MV-4-11 (cell line): ENCODE results near the gene RGS12.

Experiments
- DNase-seq: peaks from one replicate; lab custom pipeline; 2025; lab: John Stamatoyannopoulos, UW

Gene RGS12, protein sequence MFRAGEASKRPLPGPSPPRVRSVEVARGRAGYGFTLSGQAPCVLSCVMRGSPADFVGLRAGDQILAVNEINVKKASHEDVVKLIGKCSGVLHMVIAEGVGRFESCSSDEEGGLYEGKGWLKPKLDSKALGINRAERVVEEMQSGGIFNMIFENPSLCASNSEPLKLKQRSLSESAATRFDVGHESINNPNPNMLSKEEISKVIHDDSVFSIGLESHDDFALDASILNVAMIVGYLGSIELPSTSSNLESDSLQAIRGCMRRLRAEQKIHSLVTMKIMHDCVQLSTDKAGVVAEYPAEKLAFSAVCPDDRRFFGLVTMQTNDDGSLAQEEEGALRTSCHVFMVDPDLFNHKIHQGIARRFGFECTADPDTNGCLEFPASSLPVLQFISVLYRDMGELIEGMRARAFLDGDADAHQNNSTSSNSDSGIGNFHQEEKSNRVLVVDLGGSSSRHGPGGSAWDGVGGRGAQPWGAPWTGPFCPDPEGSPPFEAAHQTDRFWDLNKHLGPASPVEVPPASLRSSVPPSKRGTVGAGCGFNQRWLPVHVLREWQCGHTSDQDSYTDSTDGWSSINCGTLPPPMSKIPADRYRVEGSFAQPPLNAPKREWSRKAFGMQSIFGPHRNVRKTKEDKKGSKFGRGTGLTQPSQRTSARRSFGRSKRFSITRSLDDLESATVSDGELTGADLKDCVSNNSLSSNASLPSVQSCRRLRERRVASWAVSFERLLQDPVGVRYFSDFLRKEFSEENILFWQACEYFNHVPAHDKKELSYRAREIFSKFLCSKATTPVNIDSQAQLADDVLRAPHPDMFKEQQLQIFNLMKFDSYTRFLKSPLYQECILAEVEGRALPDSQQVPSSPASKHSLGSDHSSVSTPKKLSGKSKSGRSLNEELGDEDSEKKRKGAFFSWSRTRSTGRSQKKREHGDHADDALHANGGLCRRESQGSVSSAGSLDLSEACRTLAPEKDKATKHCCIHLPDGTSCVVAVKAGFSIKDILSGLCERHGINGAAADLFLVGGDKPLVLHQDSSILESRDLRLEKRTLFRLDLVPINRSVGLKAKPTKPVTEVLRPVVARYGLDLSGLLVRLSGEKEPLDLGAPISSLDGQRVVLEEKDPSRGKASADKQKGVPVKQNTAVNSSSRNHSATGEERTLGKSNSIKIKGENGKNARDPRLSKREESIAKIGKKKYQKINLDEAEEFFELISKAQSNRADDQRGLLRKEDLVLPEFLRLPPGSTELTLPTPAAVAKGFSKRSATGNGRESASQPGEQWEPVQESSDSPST (N-terminal part only)

GRCh38 chr4:3292571-3293400, at the start of gene RGS12:
TSS of gene RGS12 (plus strand) at chr4:3293021. CDS start at chr4:3316171, 23,150 bp downstream.
- peak; percentile 83 for DNase-seq

GRCh38 chr4:3243136-3243780, 49.6 kb upstream of the RGS12 start:
- no peak for DNase-seq

DNA sequence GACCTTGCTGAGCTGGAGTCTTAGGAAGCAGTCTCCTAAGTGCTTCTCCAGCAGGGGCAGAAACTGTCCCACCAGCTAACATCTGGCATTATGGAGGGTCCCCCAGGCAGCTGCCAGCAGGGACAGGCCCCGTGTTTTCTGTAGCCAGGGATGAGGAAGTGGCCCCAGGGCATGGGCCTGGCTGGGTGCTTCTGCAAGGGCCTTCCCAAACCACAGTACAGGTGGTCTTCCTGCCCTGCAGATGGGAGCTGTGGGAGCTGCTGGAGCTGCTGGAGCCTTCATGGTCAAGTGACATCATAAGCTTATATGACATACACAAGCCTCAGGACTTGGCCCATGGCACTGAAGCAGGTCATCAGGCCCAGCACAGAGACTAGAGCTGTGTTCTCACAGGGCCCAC, 48.8 kb upstream of the RGS12 start:
- DNase-seq: peak; percentile 41

- no peak for DNase-seq
Measured at GRCh38 chr4:3244747-3245146, 48.1 kb upstream of the RGS12 start.

- DNase-seq: no peak
Measured at GRCh38 chr4:3245676-3246075, 47.1 kb upstream of the RGS12 start.

DNA sequence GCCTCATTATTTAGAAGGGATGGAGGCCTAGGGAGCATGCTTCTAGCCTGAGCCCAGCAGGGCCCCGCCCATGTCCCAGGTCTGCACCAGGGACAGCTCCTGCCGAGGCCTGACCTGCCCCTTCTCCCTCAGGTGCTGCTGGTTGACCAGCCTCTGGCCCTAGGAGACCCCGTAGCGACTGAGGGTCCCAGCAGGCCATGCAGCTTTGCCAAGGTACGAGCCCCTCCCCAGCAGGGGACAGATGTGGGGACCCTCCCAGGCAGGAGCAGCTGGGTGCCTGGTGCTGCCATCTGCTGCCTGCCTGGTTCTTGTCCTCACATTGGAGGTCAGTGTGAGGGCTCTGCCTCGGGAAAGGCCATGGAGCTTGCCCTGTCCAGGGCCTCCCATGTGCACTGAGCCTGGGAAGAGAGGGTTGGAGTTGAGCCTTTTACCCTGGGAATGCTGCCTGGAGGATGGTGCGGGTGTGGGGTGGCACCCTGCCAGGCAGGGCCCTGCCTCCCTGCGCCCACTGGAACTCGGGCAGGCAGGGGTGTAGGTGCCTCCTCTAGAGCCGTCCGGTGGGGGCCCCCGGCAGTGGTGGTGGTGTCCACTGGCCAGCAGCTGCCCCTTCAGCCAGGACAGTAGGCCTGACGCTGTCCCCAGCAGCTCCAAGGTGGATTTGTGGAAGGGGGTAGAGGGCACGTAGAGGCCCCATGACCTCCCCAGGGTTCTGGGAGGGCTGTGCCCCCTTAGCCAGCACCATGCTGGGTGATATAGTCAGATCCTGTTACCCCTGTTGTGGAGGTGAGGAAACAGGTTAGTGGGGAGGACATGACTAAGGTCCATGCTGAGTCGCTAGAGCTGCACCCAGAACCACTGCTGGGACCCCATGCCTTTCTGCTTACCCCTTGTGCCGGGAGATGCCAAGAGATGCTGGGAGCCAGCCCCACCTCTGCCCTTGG, 46.1 kb upstream of the RGS12 start:
- no peak for DNase-seq

DNA sequence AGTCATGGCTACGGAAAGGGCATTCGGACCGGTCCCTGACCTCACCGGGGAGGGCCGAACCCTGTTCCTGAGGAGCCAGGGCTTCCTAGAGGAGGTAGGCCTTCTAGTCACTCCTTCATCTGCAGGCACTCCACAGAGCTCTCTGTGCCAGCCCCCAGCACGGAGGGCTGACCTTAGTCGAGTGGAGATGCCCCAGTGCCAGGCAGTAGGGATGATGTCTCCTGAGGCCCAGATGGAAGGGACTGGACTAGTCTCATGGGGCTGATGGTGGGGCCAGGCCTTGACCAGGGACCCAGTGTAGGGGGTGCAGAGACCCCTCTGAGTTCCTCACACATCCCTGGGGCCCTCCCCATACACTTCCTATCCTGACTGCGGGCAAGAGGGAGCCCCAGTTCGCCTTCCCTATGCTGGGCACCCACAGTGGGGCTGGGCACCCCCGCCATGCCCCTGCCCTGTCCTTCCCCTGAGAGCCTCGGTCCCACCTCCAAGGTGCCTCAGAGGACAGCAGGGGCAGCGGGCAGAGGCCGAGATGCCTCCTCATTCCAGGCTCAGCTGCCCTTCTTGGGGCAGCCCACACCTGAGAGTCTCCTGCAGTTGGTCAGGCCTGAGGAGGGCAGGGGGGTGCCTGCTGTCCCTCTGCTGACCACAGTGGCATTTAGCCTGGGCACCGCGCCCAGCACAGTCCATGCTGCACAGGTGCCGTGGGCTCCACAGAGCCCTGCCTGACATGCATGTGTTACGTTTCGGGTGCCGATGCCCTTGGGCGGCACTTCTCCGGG, 45.2 kb upstream of the RGS12 start:
- DNase-seq: no peak

DNA sequence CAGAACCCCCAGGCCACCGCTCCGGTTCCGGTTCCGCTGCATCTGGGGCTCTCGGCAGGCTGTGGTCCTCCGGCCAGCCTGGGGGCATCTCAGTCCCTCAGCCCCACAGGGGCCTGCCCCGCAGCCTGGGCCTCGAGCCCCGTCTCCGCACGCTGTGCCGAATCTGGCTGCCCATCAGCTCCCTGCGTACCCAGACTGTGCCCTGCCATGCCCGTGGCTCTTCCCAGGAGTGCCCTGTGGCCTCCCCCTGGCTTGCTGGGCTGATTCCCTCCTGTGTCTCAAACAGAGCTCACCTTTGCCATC, 44.7 kb upstream of the RGS12 start:
- DNase-seq: no peak

DNA sequence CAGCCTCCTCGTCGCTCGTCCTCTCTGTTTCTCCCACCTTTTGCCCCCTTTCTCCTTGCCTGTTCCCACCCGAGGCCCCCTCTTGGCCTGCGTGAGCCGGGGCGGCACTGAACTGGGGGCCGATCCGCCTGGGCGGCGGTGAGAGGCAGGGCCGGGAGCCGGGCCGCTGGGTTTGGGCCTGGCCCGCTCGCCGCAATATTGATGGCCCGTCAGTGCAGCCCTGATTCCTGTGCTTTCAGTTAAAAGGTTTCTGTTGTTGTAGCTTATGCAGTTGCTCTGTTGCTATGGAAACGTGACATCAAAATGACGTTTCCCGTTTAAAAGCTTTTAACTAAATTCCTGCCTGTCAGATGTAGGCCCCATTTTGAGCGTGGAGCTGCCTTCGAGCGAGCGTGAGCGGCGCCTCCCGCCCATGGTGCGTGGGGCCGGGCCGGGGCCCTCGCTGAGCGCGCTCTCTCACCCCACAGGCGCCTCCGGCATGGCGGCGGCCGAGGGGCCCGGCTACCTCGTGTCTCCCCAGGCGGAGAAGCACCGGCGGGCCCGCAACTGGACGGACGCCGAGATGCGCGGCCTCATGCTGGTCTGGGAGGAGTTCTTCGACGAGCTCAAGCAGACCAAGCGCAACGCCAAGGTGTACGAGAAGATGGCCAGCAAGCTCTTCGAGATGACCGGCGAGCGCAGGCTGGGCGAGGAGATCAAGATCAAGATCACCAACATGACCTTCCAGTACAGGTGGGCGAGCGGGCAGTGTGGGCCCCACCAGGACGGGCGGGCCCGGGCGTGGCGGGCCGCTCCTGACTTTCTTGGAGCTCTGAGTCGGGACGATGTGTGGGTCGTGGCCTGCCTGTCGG, 43.8 kb upstream of the RGS12 start, which contains the start of gene MSANTD1:
MSANTD1 (plus strand) TSS at position 349 of the 851 bp plus-strand sequence; CDS start at position 413, 64 bp downstream.
- no peak for DNase-seq

- DNase-seq: no peak
Measured at GRCh38 chr4:3249711-3250437, 42.9 kb upstream of the RGS12 start.

DNA sequence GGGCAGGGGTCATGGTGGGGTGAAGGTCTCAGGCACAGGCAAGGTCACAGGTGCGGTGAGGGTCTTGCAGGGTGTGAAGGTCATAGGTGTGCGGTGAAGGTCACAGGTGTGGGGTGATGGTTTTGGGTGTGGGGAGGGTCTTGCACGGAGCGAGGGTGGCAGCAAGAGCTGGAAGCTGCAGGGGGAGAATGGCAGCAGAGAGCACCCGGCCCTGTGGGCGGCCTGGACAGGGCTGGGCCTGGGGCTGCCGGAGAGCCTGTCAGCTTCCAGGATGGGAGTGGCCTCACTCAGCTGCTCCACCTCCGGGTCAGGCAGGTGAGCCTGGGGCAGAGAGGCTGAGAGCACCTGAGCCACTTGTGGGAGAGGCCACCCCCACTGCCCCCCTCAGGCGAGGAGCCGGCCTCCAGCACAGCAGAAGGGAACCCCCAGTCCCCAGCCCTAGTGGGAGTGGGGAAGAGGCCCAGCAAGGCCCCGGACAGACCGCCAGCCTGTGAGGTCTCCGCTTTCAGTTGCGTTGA, 42.3 kb upstream of the RGS12 start:
- no peak for DNase-seq

GRCh38 chr4:3250956-3251690, 41.7 kb upstream of the RGS12 start:
- DNase-seq: peak; percentile 2

GRCh38 chr4:3251691-3252479, 40.9 kb upstream of the RGS12 start:
- no peak for DNase-seq

DNA sequence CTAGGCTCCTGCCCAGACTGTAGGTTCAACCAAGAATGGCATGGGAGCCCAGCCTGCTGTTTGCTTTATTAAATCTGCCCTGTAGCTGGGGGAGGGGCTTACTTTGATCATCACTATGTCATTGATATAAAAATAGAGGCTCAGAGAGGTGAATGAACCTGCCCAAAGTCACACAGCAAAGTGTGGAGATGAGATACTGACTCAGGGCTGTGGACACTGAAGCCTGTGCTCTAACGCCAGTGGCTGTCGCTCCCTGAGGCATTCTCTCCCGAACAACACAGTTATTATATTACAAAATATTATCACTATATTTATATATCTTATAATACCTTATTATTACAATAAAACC, 40.4 kb upstream of the RGS12 start:
- DNase-seq: no peak

GRCh38 chr4:3252831-3253641, 39.8 kb upstream of the RGS12 start:
- DNase-seq: no peak
